ENCODE measurements around the gene NUP43. TPM values are rescaled to one million over a fixed set of nuclear protein-coding genes. Genes with fewer than 3 reads are reported as not detected.

Gene NUP43, protein sequence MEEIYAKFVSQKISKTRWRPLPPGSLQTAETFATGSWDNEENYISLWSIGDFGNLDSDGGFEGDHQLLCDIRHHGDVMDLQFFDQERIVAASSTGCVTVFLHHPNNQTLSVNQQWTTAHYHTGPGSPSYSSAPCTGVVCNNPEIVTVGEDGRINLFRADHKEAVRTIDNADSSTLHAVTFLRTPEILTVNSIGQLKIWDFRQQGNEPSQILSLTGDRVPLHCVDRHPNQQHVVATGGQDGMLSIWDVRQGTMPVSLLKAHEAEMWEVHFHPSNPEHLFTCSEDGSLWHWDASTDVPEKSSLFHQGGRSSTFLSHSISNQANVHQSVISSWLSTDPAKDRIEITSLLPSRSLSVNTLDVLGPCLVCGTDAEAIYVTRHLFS
- total RNA-seq, result 23.9 TPM
- long read RNA-seq, transcript NUP43-201 (8 exons, 3,874 nt), result major isoform, 6 of 12 reads
- long read RNA-seq, partial matches to known transcripts, result 3 of 12 reads
- long read RNA-seq, other reads (novel, unspliced or antisense), result 3 of 12 reads

DNA sequence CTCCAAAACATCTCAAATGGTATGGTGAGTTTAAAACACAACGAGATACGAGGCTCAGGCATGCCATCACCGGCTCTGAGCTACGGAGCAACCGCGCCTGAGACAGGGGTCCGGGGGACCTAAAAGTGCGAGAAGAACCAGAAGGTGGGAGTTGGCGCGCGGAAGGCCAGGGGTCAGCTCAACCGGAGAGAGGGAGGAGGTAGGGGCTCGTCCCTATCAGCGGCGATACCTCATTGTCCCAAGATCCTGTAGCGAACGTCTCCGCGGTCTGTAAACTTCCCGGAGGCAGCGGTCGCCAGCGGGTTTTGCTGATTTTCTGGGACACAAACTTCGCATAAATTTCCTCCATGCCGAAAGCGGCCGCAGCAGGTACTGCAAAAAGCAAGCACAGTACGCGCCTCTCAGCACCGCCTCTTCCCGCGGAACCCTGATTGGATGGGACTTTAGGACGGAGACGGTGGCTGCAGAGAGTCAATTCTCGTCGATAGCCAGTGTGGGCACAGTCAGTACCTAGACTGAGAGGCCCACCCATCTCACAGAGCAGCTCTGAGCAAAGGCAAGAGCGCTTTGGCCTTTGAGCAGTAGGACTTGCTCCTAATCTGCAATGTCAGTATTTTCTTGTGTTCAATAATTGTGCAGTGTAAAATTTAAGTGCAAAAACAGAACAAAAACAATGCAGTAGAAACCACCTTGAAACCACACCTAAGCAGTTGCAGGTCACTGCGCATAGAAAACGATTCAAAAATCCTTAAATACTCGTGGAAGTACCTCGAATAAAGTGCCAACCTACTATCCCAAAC, at the start of gene NUP43:
NUP43 (minus strand) TSS at position 383 of the 800 bp plus-strand sequence; CDS start at position 349, 34 bp downstream.
- TF ChIP-seq, protein P1, sequence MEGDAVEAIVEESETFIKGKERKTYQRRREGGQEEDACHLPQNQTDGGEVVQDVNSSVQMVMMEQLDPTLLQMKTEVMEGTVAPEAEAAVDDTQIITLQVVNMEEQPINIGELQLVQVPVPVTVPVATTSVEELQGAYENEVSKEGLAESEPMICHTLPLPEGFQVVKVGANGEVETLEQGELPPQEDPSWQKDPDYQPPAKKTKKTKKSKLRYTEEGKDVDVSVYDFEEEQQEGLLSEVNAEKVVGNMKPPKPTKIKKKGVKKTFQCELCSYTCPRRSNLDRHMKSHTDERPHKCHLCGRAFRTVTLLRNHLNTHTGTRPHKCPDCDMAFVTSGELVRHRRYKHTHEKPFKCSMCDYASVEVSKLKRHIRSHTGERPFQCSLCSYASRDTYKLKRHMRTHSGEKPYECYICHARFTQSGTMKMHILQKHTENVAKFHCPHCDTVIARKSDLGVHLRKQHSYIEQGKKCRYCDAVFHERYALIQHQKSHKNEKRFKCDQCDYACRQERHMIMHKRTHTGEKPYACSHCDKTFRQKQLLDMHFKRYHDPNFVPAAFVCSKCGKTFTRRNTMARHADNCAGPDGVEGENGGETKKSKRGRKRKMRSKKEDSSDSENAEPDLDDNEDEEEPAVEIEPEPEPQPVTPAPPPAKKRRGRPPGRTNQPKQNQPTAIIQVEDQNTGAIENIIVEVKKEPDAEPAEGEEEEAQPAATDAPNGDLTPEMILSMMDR (IDR thresholded peaks at IDR 0.05), result peak; percentile 60
- Histone ChIP-seq H3K9me3 (no peaks in the 10 kb centered on the region), H3K27ac (peak within 1 kb of the TSS; percentile 79), H3K4me1 (peaks cover 25% of the 10 kb centered on the region), H3K36me3 (peaks cover 22% of the 10 kb centered on the region), H3K4me3 (peak within 1 kb of the TSS; percentile 84), H3K27me3 (no peaks in the 10 kb centered on the region)
- ATAC-seq, result peak; percentile 87
- intact Hi-C loops (cut with DNase I), result no loop called here
- peak; percentile 95 for DNase-seq

DNA sequence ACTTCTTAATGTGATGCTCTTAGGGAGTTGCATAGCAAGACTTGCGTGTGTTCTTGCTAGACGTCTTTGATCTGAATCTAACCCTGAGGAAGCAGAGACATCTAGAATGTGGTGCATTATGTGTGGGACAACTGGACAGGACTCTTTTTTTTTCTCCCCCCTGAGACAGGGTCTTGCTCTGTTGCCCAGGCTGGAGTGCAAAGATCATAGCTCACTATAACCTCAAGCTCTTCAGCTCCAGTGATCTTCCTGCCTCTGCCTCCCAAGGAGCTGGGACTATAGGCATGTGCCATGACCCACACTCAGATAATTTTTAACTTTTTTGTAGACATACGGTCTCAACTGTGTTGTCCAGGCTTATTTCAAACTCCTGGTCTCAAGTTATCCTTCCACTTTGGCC, 37.2 kb upstream of the NUP43 start:
- Histone ChIP-seq H3K4me3 (no peak overlapping the region), H3K4me1 (no peaks in the 10 kb centered on the region), H3K27ac (no peak overlapping the region), H3K27me3 (no peaks in the 10 kb centered on the region), H3K36me3 (peaks cover 23% of the 10 kb centered on the region), H3K9me3 (no peaks in the 10 kb centered on the region)
- intact Hi-C loops (cut with DNase I), result no loop called here
- DNase-seq (no peak), ATAC-seq (no peak)
- TF ChIP-seq, protein P1 (IDR thresholded peaks at IDR 0.05), result no peak

DNA sequence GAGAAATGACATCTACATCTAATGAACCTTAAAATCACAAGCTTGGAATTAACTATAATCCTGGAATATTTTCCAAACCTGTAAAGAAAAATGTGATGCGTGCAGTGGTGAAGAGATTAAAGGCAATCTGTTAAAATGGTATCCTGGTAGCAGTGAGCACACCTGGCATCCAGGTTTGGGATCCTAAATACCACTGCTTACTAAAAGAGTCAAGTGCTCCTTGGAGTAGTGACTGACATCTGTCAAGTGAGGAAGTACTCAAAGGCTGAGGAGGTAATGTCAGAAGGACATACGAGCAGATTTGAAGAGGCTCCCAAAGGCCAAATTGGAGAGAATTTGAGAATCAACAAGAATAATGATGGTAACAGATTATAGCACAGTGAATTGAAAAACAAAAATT, 36.0 kb upstream of the NUP43 start:
- no peaks in the 10 kb centered on the region for H3K4me1 ChIP-seq
- TF ChIP-seq, protein P1 (IDR thresholded peaks at IDR 0.05), result no peak
- peaks cover 30% of the 10 kb centered on the region for H3K36me3 ChIP-seq
- no peak overlapping the region for H3K4me3 ChIP-seq
- ATAC-seq, result peak; percentile 29
- DNase-seq, result no peak
- intact Hi-C loops (cut with DNase I), result no loop called here
- no peaks in the 10 kb centered on the region for H3K27me3 ChIP-seq
- H3K27ac ChIP-seq, result no peak overlapping the region
- H3K9me3 ChIP-seq, result no peaks in the 10 kb centered on the region

DNA sequence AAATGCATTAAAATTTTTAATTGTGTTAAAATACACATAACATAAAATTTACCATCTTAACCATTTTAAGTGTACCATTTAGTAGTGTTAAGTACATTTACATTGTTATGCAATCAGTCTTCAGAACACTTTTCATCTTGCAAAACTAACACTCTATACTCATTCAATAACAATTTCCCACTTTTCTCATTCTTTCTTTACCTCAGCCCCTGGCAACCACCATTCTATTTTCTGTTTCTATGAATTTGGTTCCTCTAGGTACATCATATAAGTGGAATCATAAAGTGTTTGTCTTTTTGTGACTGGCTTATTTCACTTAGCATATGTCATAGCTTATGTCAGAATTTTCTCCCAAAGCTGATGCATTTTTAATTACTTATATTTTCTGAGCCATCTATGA, 35.4 kb upstream of the NUP43 start:
- H3K4me1 ChIP-seq, result no peaks in the 10 kb centered on the region
- peaks cover 33% of the 10 kb centered on the region for H3K36me3 ChIP-seq
- no peaks in the 10 kb centered on the region for H3K27me3 ChIP-seq
- DNase-seq (no peak), ATAC-seq (no peak)
- no peak overlapping the region for H3K27ac ChIP-seq
- H3K4me3 ChIP-seq, result no peak overlapping the region
- H3K9me3 ChIP-seq, result no peaks in the 10 kb centered on the region
- intact Hi-C loops (cut with DNase I), result no loop called here
- TF ChIP-seq, protein P1 (IDR thresholded peaks at IDR 0.05), result no peak

DNA sequence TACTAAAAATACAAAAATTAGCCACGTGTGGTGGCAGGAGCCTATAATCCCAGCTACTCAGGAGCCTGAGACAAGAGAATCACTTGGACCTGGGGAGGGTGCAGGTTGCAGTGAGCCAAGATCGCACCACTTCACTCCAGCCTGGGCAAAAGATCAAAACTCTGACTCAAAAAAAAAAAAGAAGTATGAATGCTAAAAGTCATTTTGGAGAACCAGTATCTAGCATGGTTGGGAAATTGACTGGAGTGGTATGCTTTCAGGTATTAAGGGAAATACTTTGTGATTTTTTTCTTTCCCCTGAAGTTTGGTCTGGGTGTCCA, 33.3 kb upstream of the NUP43 start:
- TF ChIP-seq, protein P1 (IDR thresholded peaks at IDR 0.05), result no peak
- H3K27me3 ChIP-seq, result no peaks in the 10 kb centered on the region
- no peak overlapping the region for H3K4me3 ChIP-seq
- DNase-seq (no peak), ATAC-seq (peak; percentile 57)
- intact Hi-C loops (cut with DNase I), result no loop called here
- no peak overlapping the region for H3K27ac ChIP-seq
- H3K36me3 ChIP-seq, result peaks cover 49% of the 10 kb centered on the region
- no peaks in the 10 kb centered on the region for H3K9me3 ChIP-seq
- no peaks in the 10 kb centered on the region for H3K4me1 ChIP-seq
